A549 (cell line): ENCODE measurements around the gene LETM1.

Source experiments
- EP300 ChIP-seq, 2 experiments: fragments of >200 bp; sonication (Bioruptor Twin); formaldehyde crosslinking; IDR thresholded peaks; 2 replicates in 1 of 2; 3 replicates in 1 of 2; pipeline ENCODE4 v1.6.1; 2016 to 2017
- KDM5A ChIP-seq: fragments of 200-600 bp; sonication (generic); IDR thresholded peaks from 2 replicates; pipeline ENCODE4 v1.6.1; 2016; ENCODE audit warnings: antibody characterized with exemption, mild to moderate bottlenecking
- TF ChIP-seq, protein P1 (sequence below): fragments of >200 bp; sonication (Bioruptor Twin); formaldehyde crosslinking; IDR thresholded peaks from 3 replicates; pipeline ENCODE4 v1.5.1; 2016

DNA sequence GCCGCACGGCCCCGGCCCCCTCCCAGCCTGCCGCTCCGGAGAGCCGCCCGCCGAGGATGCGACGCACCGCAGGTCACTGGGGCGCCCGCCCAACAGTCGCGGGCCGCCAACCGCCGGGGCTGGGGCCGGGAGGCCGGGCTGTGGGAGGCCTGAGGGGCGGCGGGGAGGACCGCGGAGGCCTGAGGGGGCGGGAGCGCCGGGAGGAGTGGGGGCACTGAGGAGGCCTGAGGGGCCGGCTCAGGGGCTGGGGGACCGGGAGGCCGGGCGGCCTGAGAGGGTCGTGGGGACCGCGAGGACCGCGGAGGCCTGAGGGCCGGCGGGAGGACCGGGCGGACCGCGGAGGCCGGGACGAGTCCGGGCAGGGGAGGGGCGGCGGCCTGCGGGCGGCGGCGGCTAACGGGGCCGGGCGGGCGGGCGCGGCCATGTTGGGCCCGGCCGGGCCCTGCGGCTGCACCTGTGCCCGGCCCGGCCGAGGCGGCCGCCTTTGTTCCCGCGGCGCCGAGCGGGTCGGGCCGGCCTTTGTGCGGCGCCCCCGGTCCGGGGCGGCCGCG, 15.6 kb upstream of the LETM1 start:
- TF ChIP-seq KDM5A (no peak), EP300 (IDR thresholded peaks at IDR 0.05) (no peak)
- TF ChIP-seq, protein P1, sequence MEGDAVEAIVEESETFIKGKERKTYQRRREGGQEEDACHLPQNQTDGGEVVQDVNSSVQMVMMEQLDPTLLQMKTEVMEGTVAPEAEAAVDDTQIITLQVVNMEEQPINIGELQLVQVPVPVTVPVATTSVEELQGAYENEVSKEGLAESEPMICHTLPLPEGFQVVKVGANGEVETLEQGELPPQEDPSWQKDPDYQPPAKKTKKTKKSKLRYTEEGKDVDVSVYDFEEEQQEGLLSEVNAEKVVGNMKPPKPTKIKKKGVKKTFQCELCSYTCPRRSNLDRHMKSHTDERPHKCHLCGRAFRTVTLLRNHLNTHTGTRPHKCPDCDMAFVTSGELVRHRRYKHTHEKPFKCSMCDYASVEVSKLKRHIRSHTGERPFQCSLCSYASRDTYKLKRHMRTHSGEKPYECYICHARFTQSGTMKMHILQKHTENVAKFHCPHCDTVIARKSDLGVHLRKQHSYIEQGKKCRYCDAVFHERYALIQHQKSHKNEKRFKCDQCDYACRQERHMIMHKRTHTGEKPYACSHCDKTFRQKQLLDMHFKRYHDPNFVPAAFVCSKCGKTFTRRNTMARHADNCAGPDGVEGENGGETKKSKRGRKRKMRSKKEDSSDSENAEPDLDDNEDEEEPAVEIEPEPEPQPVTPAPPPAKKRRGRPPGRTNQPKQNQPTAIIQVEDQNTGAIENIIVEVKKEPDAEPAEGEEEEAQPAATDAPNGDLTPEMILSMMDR: no peak
